HEK293 (cell line): ENCODE results near the gene MAF.

Experiments used
- CTCF ChIA-PET: fragments of 350-600 bp; formaldehyde crosslinking; extraction: SDS; loops from one replicate; lab custom pipeline; 2021; ENCODE audit warnings: antibody characterized with exemption; lab: Yijun Ruan, JAX
- POLR2A ChIA-PET: fragments of 300-600 bp; formaldehyde crosslinking; extraction: SDS; loops from one replicate; lab custom pipeline; 2020; ENCODE audit warnings: antibody characterized with exemption, inconsistent platforms; lab: Yijun Ruan, JAX
- H3K27ac ChIP-seq: fragments of 200-500 bp; sonication (Bioruptor generic); 2 replicates; pipeline ENCODE4 v1.5.1; 2014; ENCODE audit warnings: low read depth, low read length, control low read depth, inconsistent platforms; ENCODE audit errors: extremely low read depth
- H3K36me3 ChIP-seq, 2 experiments: fragments of 200-500 bp in 1 of 2; sonication (Bioruptor generic) in 1 of 2; 1 replicate in 1 of 2; 2 replicates in 1 of 2; pipeline ENCODE4 v1.5.1; 2014 to 2017; ENCODE audit warnings: inconsistent platforms in 2 of 2, low read length in 2 of 2; ENCODE audit not compliant: control insufficient read depth in 2 of 2, insufficient read depth in 1 of 2
- H3K4me1 ChIP-seq: fragments of 200-500 bp; sonication (Bioruptor generic); 2 replicates; pipeline ENCODE4 v1.5.1; 2014; ENCODE audit warnings: mild to moderate bottlenecking, low read length, inconsistent platforms; ENCODE audit not compliant: control insufficient read depth, insufficient read depth
- H3K4me3 ChIP-seq: 2 replicates; pipeline ENCODE4 v1.5.1; 2011; ENCODE audit warnings: low read depth, mild to moderate bottlenecking, control low read depth, low read length, moderate library complexity
- H3K9me3 ChIP-seq: fragments of 200-500 bp; sonication (Bioruptor generic); 2 replicates; pipeline ENCODE4 v1.5.1; 2014; ENCODE audit warnings: low read depth, low read length, inconsistent platforms; ENCODE audit not compliant: control insufficient read depth, insufficient read depth
- GLI2 ChIP-seq: fragments of 450-650 bp; formaldehyde crosslinking; IDR thresholded peaks from 2 replicates; pipeline ENCODE4; 2017; ENCODE audit warnings: missing biosample characterization, missing genetic modification characterization, low read depth, borderline replicate concordance
- GLIS1 ChIP-seq: fragments of 450-650 bp; formaldehyde crosslinking; IDR thresholded peaks from 2 replicates; pipeline ENCODE4 v1.5.1; 2016; ENCODE audit warnings: missing biosample characterization, missing genetic modification characterization
- KLF16 ChIP-seq: fragments of 450-650 bp; formaldehyde crosslinking; IDR thresholded peaks from 2 replicates; pipeline ENCODE4 v1.5.1; 2017; ENCODE audit warnings: missing biosample characterization, missing genetic modification characterization
- KLF9 ChIP-seq: fragments of 450-650 bp; formaldehyde crosslinking; IDR thresholded peaks from 2 replicates; pipeline ENCODE4 v1.5.1; 2016; ENCODE audit warnings: missing biosample characterization, missing genetic modification characterization, low read depth
- MEIS1 ChIP-seq: sonication (generic); formaldehyde crosslinking; IDR thresholded peaks from 2 replicates; pipeline ENCODE4 v1.8.1; 2022; ENCODE audit warnings: missing genetic modification reagents, mild to moderate bottlenecking, borderline replicate concordance
- TRIM28 ChIP-seq: IDR thresholded peaks from 2 replicates; pipeline ENCODE4 v1.6.1; 2011; ENCODE audit warnings: low read length, control low read depth, borderline replicate concordance
- ZBTB17 ChIP-seq: fragments of 450-650 bp; formaldehyde crosslinking; IDR thresholded peaks from 2 replicates; pipeline ENCODE4 v1.5.1; 2016; ENCODE audit warnings: missing biosample characterization, missing genetic modification characterization
- ZBTB26 ChIP-seq: fragments of 450-650 bp; formaldehyde crosslinking; optimal IDR thresholded peaks from 2 replicates; pipeline ENCODE3; 2016; ENCODE audit warnings: missing biosample characterization, mild to moderate bottlenecking, missing genetic modification characterization
- ZBTB8A ChIP-seq: fragments of 450-650 bp; formaldehyde crosslinking; IDR thresholded peaks from 2 replicates; pipeline ENCODE4 v1.5.1; 2016; ENCODE audit warnings: missing biosample characterization, missing genetic modification characterization
- ZNF140 ChIP-seq: fragments of 450-650 bp; formaldehyde crosslinking; IDR thresholded peaks from 2 replicates; pipeline ENCODE4 v1.5.1; 2016; ENCODE audit warnings: missing biosample characterization, missing genetic modification characterization
- ZNF148 ChIP-seq: fragments of 450-650 bp; formaldehyde crosslinking; IDR thresholded peaks from 2 replicates; pipeline ENCODE4 v1.5.0; 2017; ENCODE audit warnings: missing biosample characterization, missing genetic modification characterization, borderline replicate concordance
- ZNF350 ChIP-seq: fragments of 450-650 bp; formaldehyde crosslinking; IDR thresholded peaks from 2 replicates; pipeline ENCODE4 v1.5.0; 2017; ENCODE audit warnings: missing biosample characterization, mild to moderate bottlenecking, missing genetic modification characterization
- ZNF544 ChIP-seq: fragments of 450-650 bp; formaldehyde crosslinking; IDR thresholded peaks from 2 replicates; pipeline ENCODE4 v1.5.0; 2017; ENCODE audit warnings: missing biosample characterization, missing genetic modification characterization
- ZNF600 ChIP-seq: fragments of 450-650 bp; formaldehyde crosslinking; IDR thresholded peaks from 2 replicates; pipeline ENCODE4 v1.5.1; 2016; ENCODE audit warnings: missing biosample characterization, missing genetic modification characterization
- TF ChIP-seq, protein P1 (sequence below): fragments of 450-650 bp; formaldehyde crosslinking; IDR thresholded peaks from 2 replicates; pipeline ENCODE4 v1.5.1; 2016; ENCODE audit warnings: missing biosample characterization, missing genetic modification characterization, borderline replicate concordance
- TF ChIP-seq, protein P2 (sequence below): fragments of 450-650 bp; formaldehyde crosslinking; IDR thresholded peaks from 2 replicates; pipeline ENCODE4 v1.5.1; 2016; ENCODE audit warnings: missing biosample characterization, missing genetic modification characterization
- TF ChIP-seq, protein P3 (sequence below): fragments of 450-650 bp; formaldehyde crosslinking; IDR thresholded peaks from 2 replicates; pipeline ENCODE4 v1.5.1; 2016; ENCODE audit warnings: missing biosample characterization, missing genetic modification characterization
- TF ChIP-seq, protein P4 (sequence below): fragments of 450-650 bp; formaldehyde crosslinking; IDR thresholded peaks from 2 replicates; pipeline ENCODE4 v1.5.1; 2017; ENCODE audit warnings: missing biosample characterization, mild to moderate bottlenecking, missing genetic modification characterization, moderate library complexity

MAF gene

GRCh38 chr16:79601092-79601930 is 774 bp upstream of the MAF start (continued):
- TF ChIP-seq, protein P1, sequence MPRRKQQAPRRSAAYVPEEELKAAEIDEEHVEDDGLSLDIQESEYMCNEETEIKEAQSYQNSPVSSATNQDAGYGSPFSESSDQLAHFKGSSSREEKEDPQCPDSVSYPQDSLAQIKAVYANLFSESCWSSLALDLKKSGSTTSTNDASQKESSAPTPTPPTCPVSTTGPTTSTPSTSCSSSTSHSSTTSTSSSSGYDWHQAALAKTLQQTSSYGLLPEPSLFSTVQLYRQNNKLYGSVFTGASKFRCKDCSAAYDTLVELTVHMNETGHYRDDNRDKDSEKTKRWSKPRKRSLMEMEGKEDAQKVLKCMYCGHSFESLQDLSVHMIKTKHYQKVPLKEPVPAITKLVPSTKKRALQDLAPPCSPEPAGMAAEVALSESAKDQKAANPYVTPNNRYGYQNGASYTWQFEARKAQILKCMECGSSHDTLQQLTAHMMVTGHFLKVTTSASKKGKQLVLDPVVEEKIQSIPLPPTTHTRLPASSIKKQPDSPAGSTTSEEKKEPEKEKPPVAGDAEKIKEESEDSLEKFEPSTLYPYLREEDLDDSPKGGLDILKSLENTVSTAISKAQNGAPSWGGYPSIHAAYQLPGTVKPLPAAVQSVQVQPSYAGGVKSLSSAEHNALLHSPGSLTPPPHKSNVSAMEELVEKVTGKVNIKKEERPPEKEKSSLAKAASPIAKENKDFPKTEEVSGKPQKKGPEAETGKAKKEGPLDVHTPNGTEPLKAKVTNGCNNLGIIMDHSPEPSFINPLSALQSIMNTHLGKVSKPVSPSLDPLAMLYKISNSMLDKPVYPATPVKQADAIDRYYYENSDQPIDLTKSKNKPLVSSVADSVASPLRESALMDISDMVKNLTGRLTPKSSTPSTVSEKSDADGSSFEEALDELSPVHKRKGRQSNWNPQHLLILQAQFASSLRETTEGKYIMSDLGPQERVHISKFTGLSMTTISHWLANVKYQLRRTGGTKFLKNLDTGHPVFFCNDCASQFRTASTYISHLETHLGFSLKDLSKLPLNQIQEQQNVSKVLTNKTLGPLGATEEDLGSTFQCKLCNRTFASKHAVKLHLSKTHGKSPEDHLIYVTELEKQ (tag by site-specific recombination): 0 out of 2 replicates have a peak, but pooled peaks have one; percentile 21
- TF ChIP-seq MEIS1 (CRISPR knock-in tag): no peak
- TF ChIP-seq ZNF350 (tag by site-specific recombination): no peak
- TF ChIP-seq ZNF148 (tag by site-specific recombination): no peak
- TF ChIP-seq, protein P2, sequence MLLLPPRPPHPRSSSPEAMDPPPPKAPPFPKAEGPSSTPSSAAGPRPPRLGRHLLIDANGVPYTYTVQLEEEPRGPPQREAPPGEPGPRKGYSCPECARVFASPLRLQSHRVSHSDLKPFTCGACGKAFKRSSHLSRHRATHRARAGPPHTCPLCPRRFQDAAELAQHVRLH (tag by site-specific recombination): peak; percentile 7; the same call in 1 of the 2 replicates
- 0 out of 2 replicates have a peak, but pooled peaks have one; percentile 14 for TF ChIP-seq GLIS1

DNA sequence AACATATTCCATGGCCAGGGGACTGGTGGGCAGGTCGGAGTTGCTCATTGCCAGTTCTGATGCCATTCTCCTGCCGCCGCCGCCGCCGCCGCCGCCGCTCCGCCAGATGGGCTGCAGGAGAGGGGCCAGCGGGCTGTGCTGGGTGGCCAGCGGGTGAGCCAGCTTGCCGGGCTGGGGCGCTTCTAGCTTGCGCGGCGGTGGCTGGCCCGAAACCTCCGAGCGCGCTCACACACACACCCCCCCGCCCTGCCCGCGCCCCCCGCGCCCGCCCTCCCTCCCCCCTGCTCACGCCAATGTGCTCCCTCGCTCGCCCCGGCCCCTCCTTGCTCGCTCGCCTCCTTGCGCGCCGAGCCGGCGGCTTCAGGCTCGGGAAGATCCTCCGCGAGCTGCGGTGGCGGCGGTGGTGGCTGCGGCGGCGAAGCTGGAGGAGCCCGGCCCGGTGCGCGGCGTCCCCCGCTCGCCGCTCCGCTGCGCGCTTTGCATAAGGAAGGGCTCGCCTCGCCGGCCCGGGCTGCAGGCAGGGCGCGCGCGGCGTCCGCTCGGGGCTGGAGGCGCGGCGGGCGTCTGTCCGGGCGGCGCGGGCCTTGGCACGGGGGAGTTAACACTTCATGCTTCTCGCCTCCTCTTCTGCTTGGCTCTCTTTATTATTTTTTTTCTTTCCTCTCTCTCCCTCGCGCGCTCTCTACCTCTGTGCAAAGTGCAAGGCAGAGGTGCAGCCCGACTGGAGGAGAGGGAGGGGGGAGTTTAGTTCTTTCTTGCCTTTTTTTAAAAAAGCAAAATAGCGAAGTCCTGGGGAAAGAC is 500 bp downstream of the MAF start:
- peak overlapping the region; percentile 61 for H3K4me3 ChIP-seq
- H3K4me1 ChIP-seq: peaks cover 22% of the 10 kb centered on the region
- CTCF ChIA-PET: interaction anchor here (0.7 to 0.8 kb wide), 2 partner anchors 830 to 1500 kb away, joined by 3 to 4 read pairs; no protein-coding TSS in a partner anchor
- POLR2A ChIA-PET: no interaction called here
- peak overlapping the region; percentile 98 for H3K27ac ChIP-seq
- no peaks in the 10 kb centered on the region for H3K9me3 ChIP-seq
- peaks cover 0 to 3% of the 10 kb centered on the region in 2 experiments; a peak in 1 of 3 replicates for H3K36me3 ChIP-seq
- peak; percentile 51 for TF ChIP-seq ZBTB26
- no peak for TF ChIP-seq TRIM28
- no peak for TF ChIP-seq GLI2 (tag by site-specific recombination)
- TF ChIP-seq, protein P3, sequence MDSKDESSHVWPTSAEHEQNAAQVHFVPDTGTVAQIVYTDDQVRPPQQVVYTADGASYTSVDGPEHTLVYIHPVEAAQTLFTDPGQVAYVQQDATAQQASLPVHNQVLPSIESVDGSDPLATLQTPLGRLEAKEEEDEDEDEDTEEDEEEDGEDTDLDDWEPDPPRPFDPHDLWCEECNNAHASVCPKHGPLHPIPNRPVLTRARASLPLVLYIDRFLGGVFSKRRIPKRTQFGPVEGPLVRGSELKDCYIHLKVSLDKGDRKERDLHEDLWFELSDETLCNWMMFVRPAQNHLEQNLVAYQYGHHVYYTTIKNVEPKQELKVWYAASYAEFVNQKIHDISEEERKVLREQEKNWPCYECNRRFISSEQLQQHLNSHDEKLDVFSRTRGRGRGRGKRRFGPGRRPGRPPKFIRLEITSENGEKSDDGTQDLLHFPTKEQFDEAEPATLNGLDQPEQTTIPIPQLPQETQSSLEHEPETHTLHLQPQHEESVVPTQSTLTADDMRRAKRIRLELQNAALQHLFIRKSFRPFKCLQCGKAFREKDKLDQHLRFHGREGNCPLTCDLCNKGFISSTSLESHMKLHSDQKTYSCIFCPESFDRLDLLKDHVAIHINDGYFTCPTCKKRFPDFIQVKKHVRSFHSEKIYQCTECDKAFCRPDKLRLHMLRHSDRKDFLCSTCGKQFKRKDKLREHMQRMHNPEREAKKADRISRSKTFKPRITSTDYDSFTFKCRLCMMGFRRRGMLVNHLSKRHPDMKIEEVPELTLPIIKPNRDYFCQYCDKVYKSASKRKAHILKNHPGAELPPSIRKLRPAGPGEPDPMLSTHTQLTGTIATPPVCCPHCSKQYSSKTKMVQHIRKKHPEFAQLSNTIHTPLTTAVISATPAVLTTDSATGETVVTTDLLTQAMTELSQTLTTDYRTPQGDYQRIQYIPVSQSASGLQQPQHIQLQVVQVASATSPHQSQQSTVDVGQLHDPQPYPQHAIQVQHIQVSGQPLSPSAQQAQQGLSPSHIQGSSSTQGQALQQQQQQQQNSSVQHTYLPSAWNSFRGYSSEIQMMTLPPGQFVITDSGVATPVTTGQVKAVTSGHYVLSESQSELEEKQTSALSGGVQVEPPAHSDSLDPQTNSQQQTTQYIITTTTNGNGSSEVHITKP (tag by site-specific recombination): no peak
- no peak for TF ChIP-seq ZNF544 (tag by site-specific recombination)
- TF ChIP-seq KLF16: no peak
- TF ChIP-seq ZBTB8A (tag by site-specific recombination): peak; percentile 8; the same call in 1 of the 2 replicates
- TF ChIP-seq ZNF140 (tag by site-specific recombination): no peak
- no peak for TF ChIP-seq ZBTB17 (tag by site-specific recombination)
- TF ChIP-seq KLF9 (tag by site-specific recombination): peak; percentile 13; the same call in 1 of the 2 replicates
- TF ChIP-seq ZNF600 (tag by site-specific recombination): 0 out of 2 replicates have a peak, but pooled peaks have one; percentile 23
- TF ChIP-seq, protein P4, sequence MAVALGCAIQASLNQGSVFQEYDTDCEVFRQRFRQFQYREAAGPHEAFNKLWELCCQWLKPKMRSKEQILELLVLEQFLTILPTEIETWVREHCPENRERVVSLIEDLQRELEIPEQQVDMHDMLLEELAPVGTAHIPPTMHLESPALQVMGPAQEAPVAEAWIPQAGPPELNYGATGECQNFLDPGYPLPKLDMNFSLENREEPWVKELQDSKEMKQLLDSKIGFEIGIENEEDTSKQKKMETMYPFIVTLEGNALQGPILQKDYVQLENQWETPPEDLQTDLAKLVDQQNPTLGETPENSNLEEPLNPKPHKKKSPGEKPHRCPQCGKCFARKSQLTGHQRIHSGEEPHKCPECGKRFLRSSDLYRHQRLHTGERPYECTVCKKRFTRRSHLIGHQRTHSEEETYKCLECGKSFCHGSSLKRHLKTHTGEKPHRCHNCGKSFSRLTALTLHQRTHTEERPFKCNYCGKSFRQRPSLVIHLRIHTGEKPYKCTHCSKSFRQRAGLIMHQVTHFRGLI (tag by site-specific recombination): 0 out of 2 replicates have a peak, but pooled peaks have one; percentile 14
